Naive thymus-derived CD4-positive, alpha-beta T cell (primary cell): ENCODE results near the gene KHDC1. TPM values are rescaled to one million over a fixed set of nuclear protein-coding genes. Genes with fewer than 3 reads are reported as not detected.

Experiments used
- ATAC-seq: fragments of 150-1000 bp; cut with Tn5 transposase; 2 replicates; pipeline ENCODE4 v1.10.0; 2021; ENCODE audit warnings: mild to moderate bottlenecking, moderate library complexity
- CTCF ChIA-PET: fragments of 350-600 bp; sonication (Branson Sonifier 250); formaldehyde crosslinking; loops from one replicate; lab custom pipeline; 2021; ENCODE audit warnings: antibody characterized with exemption; lab: Charles Lee
- POLR2A ChIA-PET: fragments of 350-600 bp; sonication (Branson Sonifier 250); formaldehyde crosslinking; loops from one replicate; lab custom pipeline; 2021; ENCODE audit warnings: antibody characterized with exemption, inconsistent platforms; lab: Charles Lee
- DNase-seq, 9 donors: peaks; one replicate each; pipeline versions ENCODE4 v3.0.0 to v3.0.0-alpha.2; 2020 to 2022; ENCODE audit warnings: mixed read lengths in 1 of 9
- H3K27ac ChIP-seq: one replicate; pipeline ENCODE4 v1.7.0; 2013; ENCODE audit warnings: mild to moderate bottlenecking, low read depth, low read length, moderate library complexity
- H3K27me3 ChIP-seq, 2 donors: one replicate each; pipeline ENCODE4 v1.7.0; 2013; ENCODE audit warnings: low read length in 2 of 2, mild to moderate bottlenecking in 2 of 2, moderate library complexity in 2 of 2; ENCODE audit not compliant: control insufficient read depth in 2 of 2, insufficient read depth in 2 of 2
- H3K36me3 ChIP-seq, 3 experiments: 1 replicate in 2 of 3; 2 replicates in 1 of 3; pipeline ENCODE4 v1.7.0; 2013; ENCODE audit warnings: low read length in 3 of 3, mild to moderate bottlenecking in 3 of 3, moderate library complexity in 1 of 3; ENCODE audit not compliant: insufficient read depth in 3 of 3, control insufficient read depth in 2 of 3
- H3K4me1 ChIP-seq, 2 donors: one replicate each; pipeline ENCODE4 v1.7.0; 2013; ENCODE audit warnings: low read length in 2 of 2, mild to moderate bottlenecking in 2 of 2, moderate library complexity in 1 of 2; ENCODE audit not compliant: control insufficient read depth in 2 of 2, insufficient read depth in 2 of 2
- H3K4me3 ChIP-seq: 2 replicates; pipeline ENCODE4 v1.7.0; 2013; ENCODE audit warnings: mild to moderate bottlenecking, low read length
- H3K9me3 ChIP-seq, 3 experiments: 1 replicate in 2 of 3; 2 replicates in 1 of 3; pipeline ENCODE4 v1.7.0; 2013; ENCODE audit warnings: low read length in 3 of 3; ENCODE audit not compliant: control insufficient read depth in 2 of 3
- H3K27ac Mint-ChIP-seq, 9 donors: one replicate each; pipeline ENCODE4 v1.8.0; 2020 to 2022; ENCODE audit warnings: mixed read lengths in 9 of 9, mild to moderate bottlenecking in 8 of 9, moderate library complexity in 5 of 9, inconsistent platforms in 2 of 9
- H3K27me3 Mint-ChIP-seq, 5 donors: one replicate each; pipeline ENCODE4 v1.8.0; 2021 to 2022; ENCODE audit warnings: mixed read lengths in 5 of 5, mild to moderate bottlenecking in 1 of 5
- H3K36me3 Mint-ChIP-seq, 5 donors: one replicate each; pipeline ENCODE4 v1.8.0; 2020 to 2022; ENCODE audit warnings: mixed read lengths in 5 of 5, mild to moderate bottlenecking in 3 of 5, inconsistent platforms in 1 of 5
- H3K4me1 Mint-ChIP-seq, 7 donors: one replicate each; pipeline ENCODE4 v1.8.0; 2020 to 2022; ENCODE audit warnings: mixed read lengths in 7 of 7, mild to moderate bottlenecking in 3 of 7, inconsistent platforms in 1 of 7
- H3K4me3 Mint-ChIP-seq, 10 donors: one replicate each; pipeline ENCODE4 v1.8.0; 2020 to 2022; ENCODE audit warnings: mild to moderate bottlenecking in 10 of 10, mixed read lengths in 10 of 10, moderate library complexity in 6 of 10, inconsistent platforms in 2 of 10
- H3K9me3 Mint-ChIP-seq, 11 donors: one replicate each; pipeline ENCODE4 v1.8.0; 2020 to 2022; ENCODE audit warnings: mixed read lengths in 11 of 11, mild to moderate bottlenecking in 4 of 11, inconsistent platforms in 1 of 11, moderate library complexity in 1 of 11
- intact Hi-C, 2 donors: fragments of 100-400 bp; cut with micrococcal nuclease; formaldehyde crosslinking; loops; one replicate each; pipeline ENCODE4 v1.15.1; 2023
- polyA plus RNA-seq, 2 donors: library from polyadenylated mRNA; unstranded; fragments of 300-500 nt; fragmentation: Illumina TruSeq; gene quantifications; one replicate each; pipeline ENCODE4 v1.2.3, GENCODE V29; 2021
- total RNA-seq, 6 experiments: library from RNA in 5 of 6; stranded (reverse) in 5 of 6; gene quantifications; 1 replicate in 5 of 6; 2 replicates in 1 of 6; pipeline ENCODE4 v1.2.3 and lab custom pipeline; 2021 to 2026

KHDC1 gene
- total and polyA plus RNA-seq, 7 experiments from 2014 or later = 0.46 to 3.7 (median 1.0) TPM

DNA sequence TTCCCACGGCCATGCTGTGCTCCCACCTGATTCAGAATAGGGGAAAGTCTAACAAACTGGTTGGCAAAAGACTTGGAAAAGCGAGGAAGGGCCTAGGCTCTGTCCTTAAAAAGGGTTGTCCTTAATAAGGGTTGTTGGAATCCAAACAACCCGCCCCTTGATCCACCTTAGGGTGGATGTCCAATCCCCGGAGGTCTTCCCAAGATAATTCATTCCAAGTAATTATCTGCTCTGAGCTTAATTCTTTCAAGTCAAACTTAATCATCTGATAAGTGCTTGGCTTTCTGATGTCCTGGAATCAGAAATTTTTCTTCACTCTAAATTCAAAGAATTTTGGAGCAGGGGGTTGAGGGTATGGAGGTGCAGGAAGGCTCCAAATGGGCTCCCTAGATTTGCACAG, 37.6 kb downstream of the KHDC1 start, which contains the start of gene KHDC1L:
KHDC1L (minus strand) TSS at position 101 of the 400 bp plus-strand sequence; CDS start at position 13, 88 bp downstream.
- no peaks in the 10 kb centered on the region for H3K4me1 Mint-ChIP-seq
- H3K9me3 ChIP-seq = no peaks in the 10 kb centered on the region
- no peak within 1 kb of the TSS for H3K27ac ChIP-seq
- no peaks in the 10 kb centered on the region for H3K9me3 Mint-ChIP-seq
- no peak within 1 kb of the TSS for H3K4me3 Mint-ChIP-seq
- DNase-seq (no peak), ATAC-seq (no peak)
- POLR2A ChIA-PET = no interaction called here
- no peak within 1 kb of the TSS for H3K27ac Mint-ChIP-seq
- no peaks in the 10 kb centered on the region for H3K27me3 ChIP-seq
- intact Hi-C loops = no loop called here
- no peaks in the 10 kb centered on the region for H3K36me3 ChIP-seq
- no peaks in the 10 kb centered on the region for H3K4me1 ChIP-seq
- H3K27me3 Mint-ChIP-seq = no peaks in the 10 kb centered on the region
- H3K4me3 ChIP-seq = no peak within 1 kb of the TSS
- CTCF ChIA-PET = no interaction called here
- no peaks in the 10 kb centered on the region for H3K36me3 Mint-ChIP-seq

GRCh38 chr6:73216859-73217258, 46.1 kb downstream of the KHDC1 start:
- Histone ChIP-seq H3K9me3 (no peaks in the 10 kb centered on the region), H3K4me1 (no peaks in the 10 kb centered on the region), H3K27ac (no peak overlapping the region), H3K27me3 (no peaks in the 10 kb centered on the region), H3K36me3 (no peaks in the 10 kb centered on the region), H3K4me3 (no peak overlapping the region)
- no peak for DNase-seq
- ChIA-PET CTCF (no interaction called here), POLR2A (no interaction called here)
- Mint-ChIP-seq H3K27ac (no peak overlapping the region), H3K27me3 (peaks cover 0 to 7% (median 0%) of the 10 kb centered on the region in 5 donors), H3K4me1 (no peaks in the 10 kb centered on the region), H3K36me3 (peaks cover 0 to 6% (median 0%) of the 10 kb centered on the region in 5 donors), H3K9me3 (peaks cover 0 to 7% (median 0%) of the 10 kb centered on the region in 11 donors), H3K4me3 (no peak overlapping the region)
- no peak for ATAC-seq
- intact Hi-C loops = no loop called here

GRCh38 chr6:73209117-73209516, 53.9 kb downstream of the KHDC1 start:
- Mint-ChIP-seq H3K27ac (no peak overlapping the region), H3K36me3 (no peaks in the 10 kb centered on the region), H3K4me1 (no peaks in the 10 kb centered on the region), H3K9me3 (peaks cover 0 to 6% (median 0%) of the 10 kb centered on the region in 11 donors), H3K27me3 (peaks cover 0 to 6% (median 4%) of the 10 kb centered on the region in 5 donors), H3K4me3 (no peak overlapping the region)
- H3K27me3 ChIP-seq = no peaks in the 10 kb centered on the region
- no peak overlapping the region for H3K4me3 ChIP-seq
- no peak overlapping the region for H3K27ac ChIP-seq
- DNase-seq (no peak), ATAC-seq (no peak)
- H3K4me1 ChIP-seq = no peaks in the 10 kb centered on the region
- POLR2A ChIA-PET = no interaction called here
- H3K9me3 ChIP-seq = no peaks in the 10 kb centered on the region
- CTCF ChIA-PET = no interaction called here
- intact Hi-C loops = no loop called here
- no peaks in the 10 kb centered on the region for H3K36me3 ChIP-seq

GRCh38 chr6:73207221-73207837, 55.7 kb downstream of the KHDC1 start:
- no peak overlapping the region for H3K4me3 Mint-ChIP-seq
- no peaks in the 10 kb centered on the region for H3K4me1 Mint-ChIP-seq
- no peak overlapping the region for H3K27ac Mint-ChIP-seq
- ATAC-seq (no peak), DNase-seq (no peak)
- Histone ChIP-seq H3K4me3 (no peak overlapping the region), H3K9me3 (no peaks in the 10 kb centered on the region), H3K4me1 (no peaks in the 10 kb centered on the region), H3K27me3 (no peaks in the 10 kb centered on the region), H3K27ac (no peak overlapping the region), H3K36me3 (no peaks in the 10 kb centered on the region)
- CTCF ChIA-PET = no interaction called here
- peaks cover 0 to 6% (median 0%) of the 10 kb centered on the region in 11 donors for H3K9me3 Mint-ChIP-seq
- POLR2A ChIA-PET = no interaction called here
- no peaks in the 10 kb centered on the region for H3K36me3 Mint-ChIP-seq
- intact Hi-C loops = no loop called here
- H3K27me3 Mint-ChIP-seq = peaks cover 0 to 6% (median 4%) of the 10 kb centered on the region in 5 donors

GRCh38 chr6:73204252-73204651, 58.7 kb downstream of the KHDC1 start:
- H3K27me3 ChIP-seq = no peaks in the 10 kb centered on the region
- no peaks in the 10 kb centered on the region for H3K4me1 ChIP-seq
- Mint-ChIP-seq H3K4me3 (no peak overlapping the region), H3K36me3 (no peaks in the 10 kb centered on the region), H3K9me3 (peaks cover 0 to 6% (median 0%) of the 10 kb centered on the region in 11 donors), H3K27ac (no peak overlapping the region), H3K27me3 (peaks cover 0 to 6% (median 4%) of the 10 kb centered on the region in 5 donors), H3K4me1 (no peaks in the 10 kb centered on the region)
- no peaks in the 10 kb centered on the region for H3K36me3 ChIP-seq
- intact Hi-C loops = no loop called here
- H3K4me3 ChIP-seq = no peak overlapping the region
- H3K27ac ChIP-seq = no peak overlapping the region
- ATAC-seq (no peak), DNase-seq (no peak)
- H3K9me3 ChIP-seq = no peaks in the 10 kb centered on the region
- ChIA-PET CTCF (no interaction called here), POLR2A (no interaction called here)

DNA sequence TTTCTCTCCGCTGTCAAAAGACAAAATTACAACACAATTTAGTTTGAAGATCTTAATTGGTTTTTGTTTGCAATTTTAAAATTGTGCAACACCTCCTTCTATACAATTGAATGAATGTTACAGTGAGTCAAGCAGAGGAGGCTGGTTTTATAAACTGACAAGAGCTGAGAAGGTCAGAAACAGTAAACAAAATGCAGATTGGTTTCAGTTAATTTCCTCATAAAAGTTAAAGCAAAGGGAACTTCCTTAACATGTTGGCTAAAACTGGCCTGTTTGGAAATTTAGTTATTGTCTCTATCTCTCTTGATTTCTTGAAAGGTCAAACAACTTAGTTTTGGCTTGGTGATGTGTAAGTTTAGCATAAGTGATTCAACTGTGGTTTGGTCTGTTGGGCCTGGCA, 59.9 kb downstream of the KHDC1 start:
- no peaks in the 10 kb centered on the region for H3K36me3 Mint-ChIP-seq
- no peaks in the 10 kb centered on the region for H3K36me3 ChIP-seq
- peaks cover 0 to 6% (median 0%) of the 10 kb centered on the region in 11 donors for H3K9me3 Mint-ChIP-seq
- DNase-seq (no peak), ATAC-seq (no peak)
- no peak overlapping the region for H3K4me3 Mint-ChIP-seq
- H3K4me1 Mint-ChIP-seq = no peaks in the 10 kb centered on the region
- ChIA-PET POLR2A (no interaction called here), CTCF (no interaction called here)
- H3K27me3 ChIP-seq = no peaks in the 10 kb centered on the region
- H3K4me1 ChIP-seq = no peaks in the 10 kb centered on the region
- no peaks in the 10 kb centered on the region for H3K9me3 ChIP-seq
- H3K4me3 ChIP-seq = no peak overlapping the region
- peaks cover 0 to 6% (median 4%) of the 10 kb centered on the region in 5 donors for H3K27me3 Mint-ChIP-seq
- H3K27ac ChIP-seq = no peak overlapping the region
- no peak overlapping the region for H3K27ac Mint-ChIP-seq
- intact Hi-C loops = no loop called here

GRCh38 chr6:73200735-73201134, 62.3 kb downstream of the KHDC1 start:
- Mint-ChIP-seq H3K9me3 (no peaks in the 10 kb centered on the region), H3K4me3 (no peak overlapping the region), H3K36me3 (peaks cover 0 to 7% (median 0%) of the 10 kb centered on the region in 5 donors), H3K27me3 (peaks cover 0 to 6% (median 2%) of the 10 kb centered on the region in 5 donors), H3K27ac (peak overlapping the region in 1 of 9 donors; percentile 65), H3K4me1 (peaks cover 0 to 3% (median 0%) of the 10 kb centered on the region in 7 donors)
- DNase-seq (no peak), ATAC-seq (no peak)
- no peaks in the 10 kb centered on the region for H3K27me3 ChIP-seq
- no peaks in the 10 kb centered on the region for H3K9me3 ChIP-seq
- H3K4me3 ChIP-seq = no peak overlapping the region
- no peaks in the 10 kb centered on the region for H3K36me3 ChIP-seq
- ChIA-PET POLR2A (no interaction called here), CTCF (no interaction called here)
- no peak overlapping the region for H3K27ac ChIP-seq
- intact Hi-C loops = no loop called here
- H3K4me1 ChIP-seq = no peaks in the 10 kb centered on the region
